ENCODE measurements around the gene TMED5. TPM values are rescaled to one million over a fixed set of nuclear protein-coding genes. Genes with fewer than 3 reads are reported as not detected.
"Not testable (repeated sequence)": the region's sequence is repeated elsewhere in the genome, so short reads cannot be mapped to it uniquely, and the experiment has no call there.

The TMED5 gene
- polyA plus RNA-seq, 1 donor from 2014 or later, result 22.3 TPM

- H3K9ac ChIP-seq (ENCODE audit: low read length), result no peak overlapping the region
- H3K79me2 ChIP-seq (replicated peaks; ENCODE audit: insufficient read depth, low read length), result no peaks in the 10 kb centered on the region
- H3K36me3 ChIP-seq (ENCODE audit: insufficient read depth, low read length), result no peaks in the 10 kb centered on the region
- H3K9me3 ChIP-seq (ENCODE audit: low read length), result no peaks in the 10 kb centered on the region
- H4K20me1 ChIP-seq (ENCODE audit: insufficient read depth), result no peaks in the 10 kb centered on the region
- no peak overlapping the region for H3K4me3 ChIP-seq (ENCODE audit: low read length)
- H3K27me3 ChIP-seq (ENCODE audit: insufficient read depth, low read depth, low read length), result no peaks in the 10 kb centered on the region
- H3K9me2 ChIP-seq (ENCODE audit: insufficient read depth, low read length), result no peaks in the 10 kb centered on the region
- no peak overlapping the region for H3K4me2 ChIP-seq (ENCODE audit: low read length)
- H2AFZ ChIP-seq (ENCODE audit: low read depth, low read length), result no peak overlapping the region
- no peaks in the 10 kb centered on the region for H3F3A ChIP-seq (ENCODE audit: insufficient read depth, low read length, poor library complexity, severe bottlenecking)
- TF ChIP-seq RAD21 (conservative IDR thresholded peaks at IDR 0.05), result no peak
- no peak for TF ChIP-seq EP300 (conservative IDR thresholded peaks at IDR 0.05; ENCODE audit: poor library complexity, severe bottlenecking)
- no peak for TF ChIP-seq POLR2AphosphoS5 (IDR thresholded peaks at IDR 0.05)
- TF ChIP-seq TAF1 (IDR thresholded peaks at IDR 0.05; ENCODE audit: low read depth), result no peak
- TF ChIP-seq, protein P1, sequence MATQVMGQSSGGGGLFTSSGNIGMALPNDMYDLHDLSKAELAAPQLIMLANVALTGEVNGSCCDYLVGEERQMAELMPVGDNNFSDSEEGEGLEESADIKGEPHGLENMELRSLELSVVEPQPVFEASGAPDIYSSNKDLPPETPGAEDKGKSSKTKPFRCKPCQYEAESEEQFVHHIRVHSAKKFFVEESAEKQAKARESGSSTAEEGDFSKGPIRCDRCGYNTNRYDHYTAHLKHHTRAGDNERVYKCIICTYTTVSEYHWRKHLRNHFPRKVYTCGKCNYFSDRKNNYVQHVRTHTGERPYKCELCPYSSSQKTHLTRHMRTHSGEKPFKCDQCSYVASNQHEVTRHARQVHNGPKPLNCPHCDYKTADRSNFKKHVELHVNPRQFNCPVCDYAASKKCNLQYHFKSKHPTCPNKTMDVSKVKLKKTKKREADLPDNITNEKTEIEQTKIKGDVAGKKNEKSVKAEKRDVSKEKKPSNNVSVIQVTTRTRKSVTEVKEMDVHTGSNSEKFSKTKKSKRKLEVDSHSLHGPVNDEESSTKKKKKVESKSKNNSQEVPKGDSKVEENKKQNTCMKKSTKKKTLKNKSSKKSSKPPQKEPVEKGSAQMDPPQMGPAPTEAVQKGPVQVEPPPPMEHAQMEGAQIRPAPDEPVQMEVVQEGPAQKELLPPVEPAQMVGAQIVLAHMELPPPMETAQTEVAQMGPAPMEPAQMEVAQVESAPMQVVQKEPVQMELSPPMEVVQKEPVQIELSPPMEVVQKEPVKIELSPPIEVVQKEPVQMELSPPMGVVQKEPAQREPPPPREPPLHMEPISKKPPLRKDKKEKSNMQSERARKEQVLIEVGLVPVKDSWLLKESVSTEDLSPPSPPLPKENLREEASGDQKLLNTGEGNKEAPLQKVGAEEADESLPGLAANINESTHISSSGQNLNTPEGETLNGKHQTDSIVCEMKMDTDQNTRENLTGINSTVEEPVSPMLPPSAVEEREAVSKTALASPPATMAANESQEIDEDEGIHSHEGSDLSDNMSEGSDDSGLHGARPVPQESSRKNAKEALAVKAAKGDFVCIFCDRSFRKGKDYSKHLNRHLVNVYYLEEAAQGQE (IDR thresholded peaks at IDR 0.05; ENCODE audit: borderline replicate concordance), result no peak
- TF ChIP-seq MXI1 (conservative IDR thresholded peaks at IDR 0.05; ENCODE audit: poor library complexity, severe bottlenecking), result no peak
- no peak for TF ChIP-seq SMC3 (conservative IDR thresholded peaks at IDR 0.05; ENCODE audit: poor library complexity)
- TF ChIP-seq, protein P2, sequence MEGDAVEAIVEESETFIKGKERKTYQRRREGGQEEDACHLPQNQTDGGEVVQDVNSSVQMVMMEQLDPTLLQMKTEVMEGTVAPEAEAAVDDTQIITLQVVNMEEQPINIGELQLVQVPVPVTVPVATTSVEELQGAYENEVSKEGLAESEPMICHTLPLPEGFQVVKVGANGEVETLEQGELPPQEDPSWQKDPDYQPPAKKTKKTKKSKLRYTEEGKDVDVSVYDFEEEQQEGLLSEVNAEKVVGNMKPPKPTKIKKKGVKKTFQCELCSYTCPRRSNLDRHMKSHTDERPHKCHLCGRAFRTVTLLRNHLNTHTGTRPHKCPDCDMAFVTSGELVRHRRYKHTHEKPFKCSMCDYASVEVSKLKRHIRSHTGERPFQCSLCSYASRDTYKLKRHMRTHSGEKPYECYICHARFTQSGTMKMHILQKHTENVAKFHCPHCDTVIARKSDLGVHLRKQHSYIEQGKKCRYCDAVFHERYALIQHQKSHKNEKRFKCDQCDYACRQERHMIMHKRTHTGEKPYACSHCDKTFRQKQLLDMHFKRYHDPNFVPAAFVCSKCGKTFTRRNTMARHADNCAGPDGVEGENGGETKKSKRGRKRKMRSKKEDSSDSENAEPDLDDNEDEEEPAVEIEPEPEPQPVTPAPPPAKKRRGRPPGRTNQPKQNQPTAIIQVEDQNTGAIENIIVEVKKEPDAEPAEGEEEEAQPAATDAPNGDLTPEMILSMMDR (IDR thresholded peaks at IDR 0.05; ENCODE audit: poor library complexity, severe bottlenecking), result no peak
- no peak for TF ChIP-seq EZH2 (IDR thresholded peaks at IDR 0.05; ENCODE audit: borderline replicate concordance, insufficient read depth, low read length, poor library complexity, severe bottlenecking)
- no peak overlapping the region for H3K27ac ChIP-seq (ENCODE audit: low read length)
Observed at GRCh38 chr1:93221913-93222312, 41.7 kb upstream of the TMED5 start.

DNA sequence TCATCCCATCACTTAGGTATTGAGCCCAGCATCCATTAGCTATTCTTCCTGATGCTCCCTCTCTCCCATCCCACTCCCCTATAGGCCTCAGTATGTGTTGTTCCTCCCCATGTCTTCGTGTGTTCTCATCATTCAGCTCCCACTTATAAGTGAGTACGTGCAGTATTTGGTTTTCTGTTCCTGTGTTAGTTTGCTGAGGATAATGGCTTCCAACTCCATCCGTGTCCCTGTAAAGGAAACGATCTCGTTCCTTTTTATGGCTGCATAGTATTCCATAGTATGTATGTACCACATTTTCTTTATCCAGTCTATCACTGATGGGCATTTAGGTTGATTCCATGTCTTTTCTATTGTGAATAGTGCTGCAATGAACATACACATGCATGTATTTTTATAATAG, 40.5 kb upstream of the TMED5 start:
- H3F3A ChIP-seq (ENCODE audit: insufficient read depth, low read length, poor library complexity, severe bottlenecking); H3K4me3 ChIP-seq (ENCODE audit: low read length); H3K79me2 ChIP-seq (replicated peaks; ENCODE audit: insufficient read depth, low read length); H3K27me3 ChIP-seq (ENCODE audit: insufficient read depth, low read depth, low read length); H4K20me1 ChIP-seq (ENCODE audit: insufficient read depth); H3K9ac ChIP-seq (ENCODE audit: low read length); H3K9me3 ChIP-seq (ENCODE audit: low read length); H3K9me2 ChIP-seq (ENCODE audit: insufficient read depth, low read length); H3K4me2 ChIP-seq (ENCODE audit: low read length); H3K36me3 ChIP-seq (ENCODE audit: insufficient read depth, low read length); H2AFZ ChIP-seq (ENCODE audit: low read depth, low read length); H3K27ac ChIP-seq (ENCODE audit: low read length): not testable (repeated sequence)

- Histone ChIP-seq H3K9me3 (ENCODE audit: low read length) (no peaks in the 10 kb centered on the region), H3K36me3 (ENCODE audit: insufficient read depth, low read length) (no peaks in the 10 kb centered on the region), H3K4me3 (ENCODE audit: low read length) (no peak overlapping the region), H3K4me2 (ENCODE audit: low read length) (no peak overlapping the region), H3K9ac (ENCODE audit: low read length) (no peak overlapping the region), H3K27me3 (ENCODE audit: insufficient read depth, low read depth, low read length) (no peaks in the 10 kb centered on the region), H2AFZ (ENCODE audit: low read depth, low read length) (no peak overlapping the region), H3K27ac (ENCODE audit: low read length) (no peak overlapping the region), H3K79me2 (replicated peaks; ENCODE audit: insufficient read depth, low read length) (no peaks in the 10 kb centered on the region), H4K20me1 (ENCODE audit: insufficient read depth) (no peaks in the 10 kb centered on the region), H3K9me2 (ENCODE audit: insufficient read depth, low read length) (no peaks in the 10 kb centered on the region), H3F3A (ENCODE audit: insufficient read depth, low read length, poor library complexity, severe bottlenecking) (no peaks in the 10 kb centered on the region)
- TF ChIP-seq EP300 (conservative IDR thresholded peaks at IDR 0.05; ENCODE audit: poor library complexity, severe bottlenecking), result no peak
- no peak for TF ChIP-seq POLR2AphosphoS5 (IDR thresholded peaks at IDR 0.05)
Observed at GRCh38 chr1:93219443-93219842, 39.2 kb upstream of the TMED5 start.
